RKO (cell line): ENCODE data around the gene GOSR1.
"Not testable (repeated sequence)": the region's sequence is repeated elsewhere in the genome, so short reads cannot be mapped to it uniquely, and the experiment has no call there.

Experiments
- DNase-seq: peaks from one replicate; pipeline ENCODE4 v3.0.0-alpha.2; 2016; ENCODE audit warnings: low spot score

The GOSR1 gene

DNA sequence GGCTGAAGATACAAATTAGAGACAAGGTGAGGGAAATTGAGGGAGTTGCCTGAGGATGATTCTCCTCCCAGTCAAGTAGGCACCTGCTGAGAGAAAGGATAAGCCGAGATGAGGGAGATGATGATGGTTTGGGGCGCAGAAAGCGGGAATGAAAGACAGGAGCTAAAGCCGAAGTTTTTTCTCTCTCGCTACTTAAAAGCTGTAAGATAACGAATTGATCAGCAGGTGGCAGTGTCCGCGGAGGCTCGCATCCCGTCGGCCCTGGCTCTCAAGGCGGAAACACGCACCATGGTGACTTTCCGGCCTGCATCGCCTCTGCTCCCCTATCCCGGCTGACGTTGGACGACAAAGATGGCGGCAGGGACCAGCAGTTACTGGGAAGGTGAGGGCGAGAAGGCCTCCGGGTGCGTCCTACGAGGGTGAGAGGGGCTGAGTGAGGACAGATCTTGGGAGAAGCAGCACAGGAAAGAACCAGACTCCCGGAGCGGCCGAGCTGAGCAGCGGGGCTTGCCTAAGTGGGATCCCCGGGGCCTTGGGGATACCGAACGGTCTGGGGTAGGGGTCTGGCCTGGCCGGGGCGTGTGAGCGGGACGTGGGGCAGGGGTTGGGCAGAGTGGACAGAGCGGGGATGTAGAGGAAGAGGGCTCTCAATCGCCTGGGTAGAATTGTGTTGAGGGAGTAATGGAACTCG is at the start of gene GOSR1:
Gene GOSR1 (plus strand): TSS at position 326 of the 691 bp plus-strand sequence. CDS start 26 bp downstream, at position 352.
- peak; percentile 96 for DNase-seq

DNA sequence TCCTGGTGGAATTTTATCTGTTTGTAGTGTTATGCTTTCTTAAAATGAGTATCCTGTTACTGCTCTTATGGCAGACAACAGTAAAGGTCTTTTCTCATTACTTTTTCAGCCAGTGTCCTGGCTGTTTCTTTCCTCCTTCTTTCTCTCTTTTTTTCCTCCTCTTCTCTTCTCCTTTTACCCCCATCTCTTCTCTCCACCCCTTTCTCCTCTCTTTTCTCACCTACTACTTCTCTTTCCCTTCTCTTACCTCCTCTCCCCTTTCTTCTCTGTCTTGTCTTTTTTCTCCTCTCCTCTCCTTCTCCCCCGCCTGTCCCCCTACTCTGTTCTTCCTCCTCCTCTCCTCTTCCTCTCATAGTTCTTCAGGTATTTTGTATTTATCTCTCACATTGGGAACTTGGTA is 49.6 kb upstream of the GOSR1 start:
- DNase-seq, result no peak

DNA sequence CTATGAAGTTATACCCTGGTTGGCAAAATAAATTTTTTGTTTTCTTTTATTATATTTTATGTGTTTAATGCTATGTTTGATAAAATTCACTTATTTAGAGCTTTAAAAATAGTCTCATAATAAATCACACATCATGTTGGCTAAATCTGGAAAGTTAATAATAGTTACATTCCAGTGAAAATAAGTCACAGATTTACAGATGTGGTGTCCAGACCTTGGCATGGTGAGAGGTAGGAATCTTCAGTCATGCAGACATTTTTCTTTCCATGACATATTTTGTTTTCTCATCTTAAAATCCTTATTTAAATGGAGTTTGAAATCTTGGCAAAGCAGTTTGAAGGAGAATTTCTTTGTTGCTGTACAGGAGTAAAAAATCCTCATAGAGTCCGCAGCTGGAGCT is 48.1 kb upstream of the GOSR1 start:
- DNase-seq, result no peak

DNA sequence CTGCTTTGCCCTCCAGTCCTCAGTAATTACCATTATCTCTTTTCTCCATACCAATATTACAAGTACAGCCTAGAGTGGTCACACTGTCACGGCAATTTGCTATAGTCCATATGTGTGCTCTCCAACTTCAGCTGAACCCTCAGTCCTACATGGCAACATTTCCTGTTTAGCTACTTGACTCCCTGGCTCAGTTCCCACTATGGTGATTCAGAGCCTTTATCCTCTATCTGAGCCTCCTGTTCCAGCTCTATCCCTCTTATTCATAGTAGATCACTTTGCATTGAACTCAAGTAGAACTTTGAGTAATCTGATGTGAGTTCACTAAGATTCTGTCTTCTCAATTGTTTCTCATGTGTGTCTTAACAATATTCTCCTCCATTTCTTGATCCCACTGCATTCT is 43.7 kb upstream of the GOSR1 start:
- DNase-seq, result peak; percentile 76

DNA sequence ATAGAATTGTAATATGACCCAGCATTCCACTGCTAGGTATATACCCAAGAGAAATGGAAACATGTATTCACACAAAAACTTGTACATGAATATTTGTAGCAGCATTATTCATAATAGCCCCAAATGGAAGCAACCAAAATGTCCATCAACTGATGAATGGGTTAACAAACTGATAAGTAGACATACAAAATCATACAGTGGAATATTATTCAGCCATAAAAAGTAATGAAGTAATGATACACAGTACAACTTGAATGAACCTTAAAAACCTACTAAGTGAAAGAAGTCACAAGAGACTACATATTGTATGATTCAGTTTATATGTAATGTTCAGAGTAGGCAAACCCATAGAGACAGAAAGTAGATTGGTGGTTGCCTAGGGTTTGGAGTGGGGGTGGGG is 40.5 kb upstream of the GOSR1 start:
- DNase-seq, result no peak

DNA sequence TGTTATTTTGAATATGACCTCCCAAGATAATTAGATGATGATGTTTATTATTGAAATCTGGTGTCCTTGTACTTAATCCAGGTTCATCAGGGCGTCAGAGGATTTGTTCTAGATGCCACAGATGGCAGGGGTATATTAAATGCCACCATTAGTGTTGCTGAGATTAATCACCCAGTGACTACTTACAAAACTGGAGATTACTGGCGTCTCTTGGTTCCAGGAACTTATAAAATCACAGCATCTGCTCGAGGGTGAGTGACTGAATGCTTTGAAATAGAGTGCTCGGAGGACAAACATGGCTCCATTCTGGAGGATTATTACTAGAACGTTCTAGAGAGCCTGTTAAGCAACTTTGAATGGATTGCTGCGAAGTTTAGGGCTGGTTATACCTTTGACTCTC is 33.5 kb upstream of the GOSR1 start:
- no peak for DNase-seq

DNA sequence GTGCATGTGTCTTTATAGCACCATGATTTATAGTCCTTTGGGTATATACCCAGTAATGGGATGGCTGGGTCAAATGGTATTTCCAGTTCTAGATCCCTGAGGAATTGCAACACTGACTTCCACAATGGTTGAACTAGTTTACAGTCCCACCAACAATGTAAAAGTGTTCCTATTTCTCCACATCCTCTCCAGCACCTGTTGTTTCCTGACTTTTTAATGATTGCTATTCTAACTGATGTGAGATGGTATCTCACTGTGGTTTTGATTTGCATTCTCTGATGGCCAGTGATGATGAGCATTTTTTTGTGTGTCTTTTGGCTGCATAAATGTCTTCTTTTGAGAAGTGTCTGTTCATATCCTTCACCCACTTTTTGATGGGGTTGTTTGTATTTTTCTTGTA is 30.6 kb upstream of the GOSR1 start:
- DNase-seq, result not testable (repeated sequence)

DNA sequence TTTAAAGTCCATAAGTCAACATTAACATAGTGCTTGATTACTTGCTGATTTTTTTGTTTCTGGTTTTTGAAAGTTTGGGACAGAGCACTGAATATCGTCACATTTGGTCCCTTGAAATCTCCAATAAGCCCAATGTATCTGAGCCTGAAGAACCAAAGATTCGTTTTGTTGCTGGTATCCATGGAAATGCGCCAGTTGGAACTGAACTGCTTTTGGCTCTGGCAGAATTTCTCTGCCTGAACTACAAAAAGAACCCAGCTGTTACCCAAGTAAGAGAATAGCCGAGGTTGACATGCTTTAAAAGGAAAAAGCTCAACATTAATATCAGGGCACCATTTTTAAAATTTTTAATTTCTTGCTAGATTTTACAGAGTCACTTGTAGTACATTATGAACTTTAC is 27.7 kb upstream of the GOSR1 start:
- no peak for DNase-seq

DNA sequence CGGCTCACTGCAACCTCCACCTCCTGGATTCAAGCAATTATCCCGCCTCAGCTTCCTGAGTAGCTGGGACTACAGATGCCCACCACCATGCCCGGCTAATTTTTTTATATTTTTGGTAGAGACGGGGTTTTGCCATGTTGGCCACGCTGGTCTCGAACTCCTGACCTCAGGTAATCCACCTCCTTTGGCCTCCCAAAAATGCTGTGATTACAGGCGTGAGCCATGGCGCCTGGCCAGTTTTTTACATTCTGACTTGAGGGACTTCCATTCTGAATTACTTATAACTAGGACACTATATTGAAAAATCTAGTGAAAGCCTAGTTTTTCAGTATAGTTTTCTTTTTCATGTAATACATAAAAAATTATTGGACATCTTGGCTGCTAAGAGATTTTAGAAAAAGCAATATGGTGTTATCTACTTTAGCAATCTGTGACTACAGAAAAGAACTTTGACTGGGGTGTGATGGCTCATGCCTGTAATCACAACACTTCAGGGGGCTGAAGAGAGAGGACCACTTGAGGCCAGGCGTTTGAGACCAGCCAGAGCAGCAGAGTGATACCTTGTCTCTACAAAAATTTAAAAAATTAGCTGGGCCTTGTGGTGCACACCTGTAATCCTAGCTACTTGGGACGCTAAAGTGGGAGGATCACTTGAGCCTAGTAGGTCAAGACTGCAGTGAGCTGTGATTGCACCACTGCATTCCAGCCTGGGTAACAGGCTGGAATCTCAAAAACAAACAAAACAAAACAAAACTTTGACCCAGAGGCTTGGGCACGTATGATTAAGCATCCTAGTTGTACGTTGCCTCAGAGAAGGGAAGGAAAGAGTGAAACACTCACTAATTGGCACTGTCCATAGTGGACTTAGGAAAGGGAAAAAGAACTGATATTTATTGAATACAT is 26.8 kb upstream of the GOSR1 start:
- no peak for DNase-seq

DNA sequence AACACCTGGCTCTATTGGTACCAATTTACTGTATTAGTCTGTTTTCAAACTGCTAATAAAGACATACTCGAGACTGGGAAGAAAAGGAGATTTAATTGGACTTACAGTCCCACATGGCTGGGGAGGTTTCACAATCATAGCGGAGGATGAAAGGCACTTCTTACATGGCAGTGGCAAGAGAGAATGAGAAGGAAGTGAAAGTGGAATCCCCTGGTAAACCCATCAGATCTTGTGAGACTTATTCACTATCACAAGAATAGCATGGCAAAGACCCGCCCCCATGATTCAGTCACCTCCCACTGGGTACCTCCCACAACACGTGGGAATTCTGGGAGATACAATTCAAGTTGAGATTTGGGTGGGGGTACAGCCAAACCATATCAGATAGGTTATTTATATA is 22.6 kb upstream of the GOSR1 start:
- no peak for DNase-seq

DNA sequence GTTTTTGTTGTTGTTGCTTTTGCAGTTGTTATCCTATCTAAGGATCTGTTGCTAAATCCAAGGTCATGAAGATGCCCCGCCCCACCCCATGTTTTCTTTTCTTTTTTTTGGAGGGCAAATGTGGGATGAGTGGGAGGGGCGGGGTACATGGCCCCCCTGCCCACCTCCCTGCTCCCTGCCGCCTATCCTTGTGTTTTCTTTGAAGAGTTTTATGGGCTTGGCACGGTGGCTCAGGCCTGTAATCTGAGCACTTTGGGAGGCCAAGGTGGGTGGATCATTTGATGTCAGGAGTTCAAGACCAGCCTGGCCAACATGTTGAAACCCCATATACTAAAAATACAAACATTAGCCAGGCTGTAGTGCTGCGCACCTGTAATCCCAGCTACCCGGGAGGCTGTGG is 18.8 kb upstream of the GOSR1 start:
- no peak for DNase-seq

DNA sequence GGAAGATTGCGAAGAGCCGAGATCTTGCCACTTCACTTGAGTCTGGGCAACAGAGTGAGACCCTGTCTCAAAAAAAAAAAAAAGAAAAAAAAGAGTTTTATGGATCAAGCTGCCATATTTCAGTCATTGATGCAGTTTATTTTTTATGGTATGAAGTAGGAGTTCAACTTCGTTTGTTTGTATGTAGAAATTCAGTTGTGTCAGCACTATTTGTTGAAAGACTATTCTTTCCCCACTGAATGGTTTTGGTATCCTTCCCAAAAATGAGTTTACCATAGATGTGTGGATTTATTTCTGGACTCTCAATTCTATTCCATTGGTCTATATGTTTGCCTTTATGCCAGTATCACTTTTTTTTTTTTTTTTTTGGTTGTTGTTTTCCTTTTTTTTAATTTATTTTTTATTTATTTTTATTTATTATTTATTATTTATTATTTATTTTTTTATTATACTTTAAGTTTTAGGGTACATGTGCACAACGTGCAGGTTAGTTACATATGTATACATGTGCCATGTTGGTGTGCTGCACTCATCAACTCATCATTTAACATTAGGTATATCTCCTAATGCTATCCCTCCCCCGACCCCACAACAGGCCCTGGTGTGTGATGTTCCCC is 18.3 kb upstream of the GOSR1 start:
- not testable (repeated sequence) for DNase-seq

DNA sequence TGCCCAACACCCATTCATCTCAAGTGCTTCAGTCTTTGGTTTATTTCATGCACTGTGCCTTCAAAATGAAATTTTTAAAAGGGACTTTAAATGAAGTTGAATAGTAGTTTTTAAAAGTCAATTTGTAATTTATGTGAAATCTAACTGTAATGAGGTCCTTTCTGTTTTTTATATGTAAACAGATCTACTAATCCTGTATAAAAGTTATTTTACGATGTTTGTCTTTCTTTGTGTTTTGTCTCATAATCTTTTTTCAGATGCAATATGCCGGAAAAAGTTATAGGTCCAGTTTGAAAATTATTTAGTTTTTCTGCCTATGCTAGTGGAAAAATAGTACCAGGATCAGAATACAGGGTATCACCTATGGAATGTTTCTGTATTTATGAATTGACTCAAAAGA is 8.7 kb upstream of the GOSR1 start:
- no peak for DNase-seq

DNA sequence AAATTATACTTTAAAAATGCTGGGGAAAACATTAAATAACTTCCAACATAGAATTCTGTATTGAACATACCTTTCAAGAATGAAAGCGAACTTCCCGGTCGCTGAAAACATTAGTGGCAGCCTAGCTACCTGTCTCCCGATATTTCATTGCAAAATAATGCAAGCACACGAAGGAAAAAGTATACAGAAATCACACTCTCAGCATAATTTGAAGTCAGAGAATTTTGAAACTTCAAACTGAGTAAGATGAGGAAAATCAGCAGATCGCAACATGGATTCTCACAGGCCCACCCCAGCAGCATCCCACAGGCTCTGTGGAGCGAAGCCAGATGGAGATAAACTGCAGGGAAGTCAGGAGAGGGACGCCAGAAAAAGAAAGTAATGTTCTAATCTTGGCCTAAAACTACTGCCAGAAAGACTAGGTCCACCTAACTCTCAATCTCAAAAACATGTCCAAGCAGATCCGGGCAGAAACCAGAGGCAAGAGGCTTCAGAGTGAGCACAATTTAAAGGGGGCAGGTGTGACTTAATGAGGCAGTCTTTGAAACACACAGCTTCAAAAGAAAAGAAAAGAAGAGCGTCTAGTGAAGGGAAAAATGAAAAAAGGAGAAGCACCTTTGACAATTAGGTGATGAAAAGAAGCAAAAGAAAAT is 4.8 kb upstream of the GOSR1 start:
- no peak for DNase-seq

DNA sequence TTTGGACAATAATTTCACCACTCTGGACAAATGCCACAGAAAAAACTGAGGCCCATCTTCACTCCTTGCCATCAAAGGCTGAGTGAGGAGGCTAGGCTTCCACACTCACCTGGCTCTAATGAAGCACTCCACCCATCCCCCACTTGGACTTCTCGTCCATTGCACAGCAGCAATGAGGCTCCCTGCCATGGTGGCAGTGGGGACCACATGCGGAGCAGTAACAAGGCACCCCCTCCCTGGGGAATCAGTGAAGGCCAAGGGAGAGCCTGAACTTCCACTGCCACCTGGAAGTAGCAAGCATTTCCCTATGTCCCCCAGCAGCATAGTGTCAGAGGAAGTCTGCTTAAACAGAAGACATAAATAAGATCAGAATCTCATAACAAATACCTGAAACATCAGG is 2.0 kb upstream of the GOSR1 start:
- no peak for DNase-seq

DNA sequence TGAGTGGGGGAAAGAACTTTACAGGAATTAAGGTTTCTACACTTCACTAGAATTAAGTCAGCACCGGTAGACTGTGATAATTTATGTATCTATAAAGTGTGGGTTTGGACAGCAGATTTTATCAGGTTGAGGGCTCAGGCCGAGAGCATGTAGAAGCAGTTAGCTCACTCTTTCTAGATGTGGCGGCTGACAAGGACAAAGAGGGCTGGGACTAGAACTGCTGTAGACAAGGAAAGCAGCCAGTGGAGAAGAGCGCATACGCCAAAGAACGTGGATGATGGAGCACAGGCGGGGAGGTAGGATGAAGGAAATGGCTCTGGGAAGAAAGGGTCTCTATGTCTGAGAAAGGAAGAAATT is 504 bp upstream of the GOSR1 start:
- no peak for DNase-seq

DNA sequence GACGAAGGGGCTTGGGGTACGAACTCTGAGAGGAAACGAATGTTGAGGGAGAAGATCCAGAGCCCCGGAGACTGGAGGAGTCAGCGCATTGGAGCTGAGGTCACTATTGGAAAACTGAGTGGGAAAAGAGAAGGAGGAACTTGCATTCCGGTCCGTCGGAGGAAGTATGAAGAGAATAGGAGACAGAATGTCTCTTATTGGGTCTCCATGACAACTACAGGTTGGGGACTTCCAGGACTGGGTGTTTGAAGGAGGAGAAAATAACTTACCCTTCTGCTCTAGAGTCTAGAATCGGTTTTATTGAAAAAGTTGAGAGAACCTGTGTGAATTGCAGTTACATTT is 537 bp downstream of the GOSR1 start:
- peak; percentile 62 for DNase-seq

DNA sequence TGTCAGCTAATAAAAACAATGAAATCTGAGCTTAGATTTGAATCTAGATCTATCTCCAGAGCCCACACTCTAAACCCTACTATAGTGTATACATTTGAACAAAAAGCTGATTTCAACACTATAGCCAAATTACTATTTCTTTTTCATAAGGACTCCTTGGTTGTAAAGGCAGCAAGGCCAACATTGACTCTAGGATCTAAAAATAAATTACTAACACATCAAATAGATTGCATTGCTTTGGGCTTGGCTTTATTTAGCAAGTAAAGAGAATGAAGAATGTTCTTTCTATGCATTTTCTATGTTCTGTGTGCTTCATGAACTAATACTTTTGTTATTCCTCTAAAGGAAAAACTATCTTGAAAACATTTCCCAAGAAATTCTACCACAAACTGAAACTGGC is 5.3 kb downstream of the GOSR1 start:
- no peak for DNase-seq

DNA sequence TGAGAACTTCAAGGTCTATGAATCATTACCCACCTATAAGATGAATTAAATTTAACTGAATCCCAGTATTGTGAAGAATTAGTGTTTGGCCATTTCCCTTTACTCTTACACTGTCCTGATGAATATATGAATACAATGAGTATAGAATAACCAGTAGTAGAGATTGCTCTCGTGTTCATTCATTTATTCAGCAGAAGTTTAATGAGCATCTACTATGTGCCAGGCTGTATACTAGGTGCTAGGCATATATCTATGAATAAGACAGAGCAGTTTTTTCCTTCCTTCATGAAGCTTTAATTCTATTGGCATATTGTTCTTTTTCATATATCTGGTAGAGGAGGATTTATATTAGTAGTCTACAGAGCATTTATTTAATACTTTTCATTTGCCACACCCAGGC is 6.0 kb downstream of the GOSR1 start:
- DNase-seq, result no peak

DNA sequence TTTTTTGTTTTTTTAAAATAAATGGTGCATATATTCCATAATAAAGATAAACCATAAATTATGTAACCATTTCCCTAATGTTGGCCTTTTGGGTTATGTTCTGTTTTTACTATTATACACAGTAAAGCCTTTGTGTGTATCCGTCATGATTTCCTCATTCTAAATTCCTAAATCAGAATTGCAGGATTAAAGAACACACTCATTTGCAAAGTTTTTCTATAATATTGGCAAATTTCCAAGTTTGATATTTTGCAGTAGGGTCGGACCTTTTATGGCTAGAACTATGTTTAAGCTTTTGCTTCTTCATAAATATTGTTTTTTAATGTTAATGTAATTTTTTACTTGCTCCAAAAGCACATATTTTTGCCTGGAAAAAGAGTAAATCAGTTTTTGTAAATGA is 16.6 kb downstream of the GOSR1 start:
- DNase-seq, result no peak

DNA sequence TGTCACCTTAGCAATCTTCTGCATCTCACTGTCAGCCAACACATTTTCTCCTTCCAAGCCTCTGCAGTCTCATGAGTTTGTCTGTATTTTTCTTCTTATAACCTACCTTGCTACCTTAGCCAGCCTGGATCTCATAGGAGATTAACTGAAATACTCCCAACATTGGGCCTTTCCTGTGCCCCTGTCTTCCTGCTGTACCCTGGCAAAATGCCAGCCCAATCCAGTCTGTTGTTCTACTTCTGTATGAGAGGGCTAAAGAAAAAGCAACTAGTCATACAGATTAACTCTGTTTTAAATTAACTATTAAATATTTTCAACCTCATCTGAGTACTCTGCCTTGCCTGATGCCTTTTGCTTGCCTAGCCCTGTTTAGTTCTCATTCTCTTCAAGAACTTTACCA is 18.4 kb downstream of the GOSR1 start:
- no peak for DNase-seq

DNA sequence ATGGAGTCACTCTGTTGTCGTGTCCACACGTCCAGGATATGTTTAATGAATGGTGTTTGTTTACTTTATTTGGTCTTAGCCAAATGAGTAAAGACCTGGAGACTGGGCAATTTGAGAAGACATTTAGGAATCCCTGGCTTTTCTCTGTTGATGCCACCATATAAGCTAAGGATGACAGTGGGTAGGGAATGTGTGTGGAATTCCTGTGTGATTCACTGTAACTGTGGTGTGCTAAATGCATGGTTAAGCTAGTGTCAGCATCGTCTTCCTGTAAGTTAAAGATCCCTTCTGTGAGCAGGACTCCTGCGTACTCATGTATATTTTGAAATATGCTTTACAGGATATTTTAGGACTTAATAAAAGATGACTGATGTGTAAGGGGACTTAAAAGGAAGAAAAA is 26.4 kb downstream of the GOSR1 start:
- DNase-seq, result no peak

DNA sequence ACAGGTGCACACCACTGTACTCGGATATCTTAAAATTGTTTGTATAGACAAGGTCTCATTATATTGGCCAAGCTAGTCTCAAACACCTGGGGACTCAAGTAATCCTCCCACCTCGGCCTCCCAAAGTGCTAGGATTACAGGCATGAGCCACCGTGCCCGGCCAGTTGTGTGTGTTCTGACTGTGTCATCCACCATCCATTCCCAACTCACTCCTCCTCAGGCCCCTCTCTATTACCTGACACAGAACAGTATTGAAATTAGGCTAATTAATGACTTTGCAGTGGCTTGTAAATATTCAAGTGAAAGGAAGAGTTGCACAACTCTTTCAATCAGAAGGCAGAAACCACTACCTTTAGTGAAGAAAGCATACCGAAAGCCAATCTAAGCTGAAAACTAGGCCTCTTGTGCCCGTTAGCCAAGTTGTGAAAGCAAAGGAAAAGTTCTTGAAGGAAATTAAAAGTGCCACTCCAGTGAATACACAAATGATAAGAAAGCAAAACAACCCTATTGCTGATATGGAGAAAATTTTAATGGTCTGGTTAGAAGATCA is 28.7 kb downstream of the GOSR1 start:
- DNase-seq, result no peak
